Esophagus squamous epithelium (tissue), 4 donors: ENCODE results near the gene ZNG1A.
"Not testable (repeated sequence)": the region's sequence is repeated elsewhere in the genome, so short reads cannot be mapped to it uniquely, and the experiment has no call there.

Experiments
- CTCF ChIP-seq, 6 experiments: fragments of 450-650 bp in 4 of 6; fragments of 200-600 bp in 2 of 6; sonication (generic) in 2 of 6; IDR thresholded peaks; one replicate each; pipeline ENCODE4 v1.5.1; 2016 to 2019; ENCODE audit warnings: antibody characterized with exemption in 6 of 6, mild to moderate bottlenecking in 4 of 6, moderate library complexity in 4 of 6
- POLR2A ChIP-seq, 4 donors: fragments of 450-650 bp; IDR thresholded peaks; one replicate each; pipeline ENCODE4 v1.6.1; 2017; ENCODE audit warnings: antibody characterized with exemption in 4 of 4, mild to moderate bottlenecking in 4 of 4, moderate library complexity in 3 of 4

GRCh38 chr9:87105-87504 is 91.8 kb downstream of the ZNG1A start:
- TF ChIP-seq CTCF, POLR2A (IDR thresholded peaks at IDR 0.05): not testable (repeated sequence)
